IMR-90 (cell line): Measurements from ENCODE around the gene MRPL49. TPM values are rescaled to one million over a fixed set of nuclear protein-coding genes. Genes with fewer than 3 reads are reported as not detected.

ENCODE experiments used
- ATAC-seq: fragments of 200-7000 bp; cut with Tn5 transposase; 2 replicates; pipeline ENCODE4 v1.9.1; 2020; ENCODE audit warnings: low read depth, mild to moderate bottlenecking, moderate library complexity
- BruUV-seq: library from RNA; stranded (reverse); fragments of 400-500 nt; replicated peaks from 2 replicates; lab custom pipeline; 2021; lab: Mats Ljungman, UMichigan
- CTCF ChIA-PET: fragments of 300-600 bp; formaldehyde crosslinking; extraction: SDS; loops from one replicate; lab custom pipeline; 2021; ENCODE audit warnings: antibody characterized with exemption; lab: Yijun Ruan, JAX
- POLR2A ChIA-PET: fragments of 300-600 bp; sonication (Branson Sonifier 250); formaldehyde crosslinking; loops from one replicate; lab custom pipeline; 2022; ENCODE audit warnings: antibody characterized with exemption; ENCODE audit not compliant: unreplicated experiment; lab: Charles Lee
- DNase-seq: peaks from one replicate; pipeline ENCODE4 v3.0.0; 2013
- H2AFZ ChIP-seq: replicated peaks from 2 replicates; pipeline ENCODE3; 2013; ENCODE audit warnings: low read length, mild to moderate bottlenecking; ENCODE audit not compliant: poor library complexity
- H2AK5ac ChIP-seq: 2 replicates; pipeline ENCODE4 v1.6.1; 2013; ENCODE audit warnings: low read depth, low read length, inconsistent platforms
- H2AK9ac ChIP-seq: replicated peaks from 2 replicates; pipeline ENCODE3; 2013; ENCODE audit warnings: mild to moderate bottlenecking, low read depth, low read length, moderate library complexity; ENCODE audit not compliant: poor library complexity
- H2BK120ac ChIP-seq: 2 replicates; pipeline ENCODE4 v1.6.1; 2013; ENCODE audit warnings: low read depth, low read length, inconsistent platforms
- H2BK15ac ChIP-seq: 3 replicates; pipeline ENCODE4 v1.6.1; 2013; ENCODE audit warnings: low read depth, low read length, inconsistent platforms
- H2BK20ac ChIP-seq: 2 replicates; pipeline ENCODE4 v1.6.1; 2013; ENCODE audit warnings: low read depth, mild to moderate bottlenecking, inconsistent platforms, low read length, moderate library complexity
- H2BK5ac ChIP-seq: 2 replicates; pipeline ENCODE4 v1.6.1; 2013; ENCODE audit warnings: mild to moderate bottlenecking, low read depth, low read length, inconsistent platforms; ENCODE audit not compliant: poor library complexity, severe bottlenecking
- H3K14ac ChIP-seq: replicated peaks from 2 replicates; pipeline ENCODE4 v1.6.1; 2013; ENCODE audit warnings: low read depth, low read length, inconsistent platforms
- H3K18ac ChIP-seq: 2 replicates; pipeline ENCODE4 v1.6.1; 2013; ENCODE audit warnings: low read depth, low read length, control low read depth
- H3K23ac ChIP-seq: 2 replicates; pipeline ENCODE4 v1.6.1; 2013; ENCODE audit warnings: low read depth, low read length, inconsistent platforms
- H3K27ac ChIP-seq: 2 replicates; pipeline ENCODE4 v1.5.1; 2013; ENCODE audit warnings: mild to moderate bottlenecking, control low read depth, low read length; ENCODE audit not compliant: insufficient read depth
- H3K27me3 ChIP-seq: 2 replicates; pipeline ENCODE4 v1.6.1; 2013; ENCODE audit warnings: low read length; ENCODE audit not compliant: control insufficient read depth, insufficient read depth
- H3K36me3 ChIP-seq: 2 replicates; pipeline ENCODE4 v1.6.1; 2013; ENCODE audit warnings: low read length, mixed read lengths; ENCODE audit not compliant: control insufficient read depth, insufficient read depth
- H3K4ac ChIP-seq: 2 replicates; pipeline ENCODE4 v1.6.1; 2013; ENCODE audit warnings: low read depth, low read length, inconsistent platforms
- H3K4me1 ChIP-seq: 2 replicates; pipeline ENCODE4 v1.6.1; 2013; ENCODE audit warnings: low read length, mixed read lengths; ENCODE audit not compliant: control insufficient read depth, insufficient read depth
- H3K4me2 ChIP-seq: 2 replicates; pipeline ENCODE4 v1.6.1; 2013; ENCODE audit warnings: low read depth, mild to moderate bottlenecking, control low read depth, low read length, moderate library complexity
- H3K4me3 ChIP-seq: 2 replicates; pipeline ENCODE4 v1.5.1; 2013; ENCODE audit warnings: low read depth, mild to moderate bottlenecking, control low read depth, low read length, moderate library complexity; ENCODE audit not compliant: insufficient read depth
- H3K56ac ChIP-seq: 2 replicates; pipeline ENCODE4 v1.6.1; 2013; ENCODE audit warnings: low read length, inconsistent platforms; ENCODE audit not compliant: insufficient read depth; ENCODE audit errors: extremely low read depth
- H3K79me1 ChIP-seq, 2 experiments: 2 replicates each; pipeline ENCODE4 v1.6.1; 2013; ENCODE audit warnings: low read length in 2 of 2, inconsistent platforms in 1 of 2, low read depth in 1 of 2
- H3K9ac ChIP-seq: 2 replicates; pipeline ENCODE4 v1.6.1; 2013; ENCODE audit warnings: low read depth, low read length, control low read depth
- H3K9me1 ChIP-seq: 2 replicates; pipeline ENCODE4 v1.6.1; 2013; ENCODE audit warnings: low read length, inconsistent platforms; ENCODE audit not compliant: insufficient read depth
- H3K9me3 ChIP-seq: 2 replicates; pipeline ENCODE4 v1.6.1; 2013; ENCODE audit warnings: low read length; ENCODE audit not compliant: control insufficient read depth, insufficient read depth
- H4K20me1 ChIP-seq: 2 replicates; pipeline ENCODE4 v1.6.1; 2013; ENCODE audit warnings: low read length, inconsistent platforms; ENCODE audit not compliant: insufficient read depth
- H4K5ac ChIP-seq: 2 replicates; pipeline ENCODE4 v1.6.1; 2013; ENCODE audit warnings: mild to moderate bottlenecking, low read depth, low read length, control low read depth
- H4K8ac ChIP-seq, 2 experiments: 2 replicates each; pipeline ENCODE4 v1.6.1; 2013; ENCODE audit warnings: low read depth in 2 of 2, low read length in 2 of 2, control low read depth in 1 of 2, inconsistent platforms in 1 of 2
- H4K91ac ChIP-seq: 2 replicates; pipeline ENCODE4 v1.6.1; 2013; ENCODE audit warnings: low read depth, low read length, inconsistent platforms; ENCODE audit not compliant: insufficient read depth
- MAZ ChIP-seq: IDR thresholded peaks from 2 replicates; pipeline ENCODE4 v1.6.1; 2012; ENCODE audit warnings: low read depth, mild to moderate bottlenecking, low read length, improper control_type of control experiment, moderate library complexity, borderline replicate concordance
- MXI1 ChIP-seq: IDR thresholded peaks from 2 replicates; pipeline ENCODE4 v1.6.1; 2012; ENCODE audit warnings: low read depth, mild to moderate bottlenecking, low read length, moderate library complexity, borderline replicate concordance
- SMC3 ChIP-seq: fragments of 150-350 bp; IDR thresholded peaks from 2 replicates; pipeline ENCODE4 v1.6.1; 2016; ENCODE audit warnings: low read depth, mild to moderate bottlenecking, antibody characterized with exemption, low read length, moderate library complexity
- WGBS, 2 experiments: methylation state at CpG; one replicate each; pipeline versions ENCODE4 v1.1.5 to v1.1.7; 2013; ENCODE audit warnings: missing lambda C conversion rate in 2 of 2; ENCODE audit not compliant: insufficient read length in 1 of 2; ENCODE audit errors: extremely low coverage in 2 of 2; 5-methylcytosine and 5-hydroxymethylcytosine counted together
- dilution Hi-C: fragments of 300-500 bp; cut with HindIII; formaldehyde crosslinking; loops from one replicate; pipeline ENCODE4 v1.14.3; 2018; ENCODE audit warnings: low sequenced_read_pairs; ENCODE audit not compliant: unreplicated experiment
- in situ Hi-C: fragments of 300-500 bp; cut with MboI; formaldehyde crosslinking; loops from 3 replicates; pipeline ENCODE4 v1.14.3; 2019; ENCODE audit warnings: low sequenced_read_pairs, inconsistent platforms, mixed read lengths
- intact Hi-C: fragments of 100-400 bp; cut with micrococcal nuclease; formaldehyde crosslinking; loops from 2 replicates; pipeline ENCODE4 v1.10.0; 2022
- polyA plus RNA-seq, 3 experiments: library from polyadenylated mRNA; depleted of rRNA; stranded (reverse); fragments of >200 nt; gene quantifications; 2 replicates each; pipeline ENCODE4 v1.2.3, GENCODE V29; 2012; ENCODE audit warnings: low replicate concordance in 1 of 3
- total RNA-seq: library from RNA; depleted of rRNA; stranded (reverse); fragments of >200 nt; gene quantifications from 2 replicates; pipeline ENCODE4 v1.2.3, GENCODE V29; 2012
- TF ChIP-seq, protein P1 (sequence below): conservative IDR thresholded peaks from 2 replicates; pipeline ENCODE4 v1.5.1; 2012; ENCODE audit warnings: mild to moderate bottlenecking, low read depth, low read length, improper control_type of control experiment
- TF ChIP-seq, protein P2 (sequence below): fragments of 150-350 bp; IDR thresholded peaks from 2 replicates; pipeline ENCODE4 v1.6.1; 2017; ENCODE audit warnings: mild to moderate bottlenecking, antibody characterized with exemption, low read length, low read depth

The MRPL49 gene
- total and polyA plus RNA-seq, 2 of the 4 experiments (the other 2 are of a cell fraction) = 55.2 to 56.8 TPM

- in situ Hi-C loops (no loop called here), dilution Hi-C loops (no loop called here), intact Hi-C loops (no loop called here)
- H3K9me1 ChIP-seq = peaks cover 21% of the 10 kb centered on the region
- no peak overlapping the region for H2AK9ac ChIP-seq
- no peak overlapping the region for H3K4me2 ChIP-seq
- H3K56ac ChIP-seq = no peak overlapping the region
- no peak overlapping the region for H3K23ac ChIP-seq
- no peak overlapping the region for H4K5ac ChIP-seq
- no peaks in the 10 kb centered on the region for H3K27me3 ChIP-seq
- H3K9me3 ChIP-seq = no peaks in the 10 kb centered on the region
- H4K8ac ChIP-seq = no peak overlapping the region
- no peak overlapping the region for H3K4ac ChIP-seq
- no peak overlapping the region for H3K14ac ChIP-seq
- H2BK15ac ChIP-seq = no peak overlapping the region
- H2BK5ac ChIP-seq = no peak overlapping the region
- ChIA-PET POLR2A (interaction anchor here (1.0 kb wide), 1 partner anchor 10 kb away, joined by 3 read pairs; the partner anchor contains the start of genes FAU and MRPL49), CTCF (interaction anchor here (0.5 kb wide), 1 partner anchor 253 kb away, joined by 3 read pairs; no protein-coding TSS in a partner anchor)
- ATAC-seq (no peak), DNase-seq (no peak)
- H4K91ac ChIP-seq = no peak overlapping the region
- peaks cover 24 to 50% of the 10 kb centered on the region in 2 experiments for H3K79me1 ChIP-seq
- no peak overlapping the region for H2AFZ ChIP-seq
- peaks cover 57% of the 10 kb centered on the region for H3K36me3 ChIP-seq
- H2BK20ac ChIP-seq = no peak overlapping the region
- peaks cover 6% of the 10 kb centered on the region; the same call in 1 of the 2 replicates for H3K4me1 ChIP-seq
- no peak overlapping the region for H3K18ac ChIP-seq
- no CpG with 5 or more reads among the region's 6 CpGs for WGBS, 2 experiments
- no peak overlapping the region for H2BK120ac ChIP-seq
- no peak overlapping the region for H3K9ac ChIP-seq
- no TSS peak for BruUV-seq
- H3K4me3 ChIP-seq = no peak overlapping the region
- H2AK5ac ChIP-seq = no peak overlapping the region
- H4K20me1 ChIP-seq = peaks cover 34% of the 10 kb centered on the region
- no peak overlapping the region for H3K27ac ChIP-seq
- no peak for TF ChIP-seq MXI1
- TF ChIP-seq, protein P1, sequence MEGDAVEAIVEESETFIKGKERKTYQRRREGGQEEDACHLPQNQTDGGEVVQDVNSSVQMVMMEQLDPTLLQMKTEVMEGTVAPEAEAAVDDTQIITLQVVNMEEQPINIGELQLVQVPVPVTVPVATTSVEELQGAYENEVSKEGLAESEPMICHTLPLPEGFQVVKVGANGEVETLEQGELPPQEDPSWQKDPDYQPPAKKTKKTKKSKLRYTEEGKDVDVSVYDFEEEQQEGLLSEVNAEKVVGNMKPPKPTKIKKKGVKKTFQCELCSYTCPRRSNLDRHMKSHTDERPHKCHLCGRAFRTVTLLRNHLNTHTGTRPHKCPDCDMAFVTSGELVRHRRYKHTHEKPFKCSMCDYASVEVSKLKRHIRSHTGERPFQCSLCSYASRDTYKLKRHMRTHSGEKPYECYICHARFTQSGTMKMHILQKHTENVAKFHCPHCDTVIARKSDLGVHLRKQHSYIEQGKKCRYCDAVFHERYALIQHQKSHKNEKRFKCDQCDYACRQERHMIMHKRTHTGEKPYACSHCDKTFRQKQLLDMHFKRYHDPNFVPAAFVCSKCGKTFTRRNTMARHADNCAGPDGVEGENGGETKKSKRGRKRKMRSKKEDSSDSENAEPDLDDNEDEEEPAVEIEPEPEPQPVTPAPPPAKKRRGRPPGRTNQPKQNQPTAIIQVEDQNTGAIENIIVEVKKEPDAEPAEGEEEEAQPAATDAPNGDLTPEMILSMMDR = no peak
- no peak for TF ChIP-seq MAZ
- TF ChIP-seq, protein P2, sequence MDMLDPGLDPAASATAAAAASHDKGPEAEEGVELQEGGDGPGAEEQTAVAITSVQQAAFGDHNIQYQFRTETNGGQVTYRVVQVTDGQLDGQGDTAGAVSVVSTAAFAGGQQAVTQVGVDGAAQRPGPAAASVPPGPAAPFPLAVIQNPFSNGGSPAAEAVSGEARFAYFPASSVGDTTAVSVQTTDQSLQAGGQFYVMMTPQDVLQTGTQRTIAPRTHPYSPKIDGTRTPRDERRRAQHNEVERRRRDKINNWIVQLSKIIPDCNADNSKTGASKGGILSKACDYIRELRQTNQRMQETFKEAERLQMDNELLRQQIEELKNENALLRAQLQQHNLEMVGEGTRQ = no peak
- TF ChIP-seq SMC3 = no peak
Measured at GRCh38 chr11:65131895-65132237, 9.7 kb downstream of the MRPL49 start.
